Fibroblast of gingiva (primary cell): ENCODE data around the gene PANX3.

ENCODE experiments used
- DNase-seq: peaks from one replicate; pipeline ENCODE4 v3.0.0-alpha.2; 2011; ENCODE audit warnings: low read depth

The PANX3 gene

GRCh38 chr11:124657904-124658303 lies 46.7 kb downstream of the PANX3 start:
- DNase-seq, result peak; percentile 66

GRCh38 chr11:124658501-124658900 lies 47.3 kb downstream of the PANX3 start:
- no peak for DNase-seq

GRCh38 chr11:124658986-124659385 lies 47.8 kb downstream of the PANX3 start:
- no peak for DNase-seq

GRCh38 chr11:124661553-124661952 lies 50.3 kb downstream of the PANX3 start:
- no peak for DNase-seq

- no peak for DNase-seq
These were observed 50.9 kb downstream of the PANX3 start for GRCh38 chr11:124662106-124662505.

- DNase-seq, result no peak
These were observed 52.6 kb downstream of the PANX3 start for GRCh38 chr11:124663861-124664260.

- DNase-seq, result no peak
These were observed 56.4 kb downstream of the PANX3 start for GRCh38 chr11:124667601-124668000.

GRCh38 chr11:124669193-124669592 lies 58.0 kb downstream of the PANX3 start:
- peak; percentile 31 for DNase-seq
